GF-D8 (cell line): ENCODE results near the gene ALG12.
"Not testable (repeated sequence)": the region's sequence is repeated elsewhere in the genome, so short reads cannot be mapped to it uniquely, and the experiment has no call there.

ENCODE experiments used
- DNase-seq: peaks from one replicate; lab custom pipeline; 2025; lab: John Stamatoyannopoulos, UW

ALG12 gene

DNA sequence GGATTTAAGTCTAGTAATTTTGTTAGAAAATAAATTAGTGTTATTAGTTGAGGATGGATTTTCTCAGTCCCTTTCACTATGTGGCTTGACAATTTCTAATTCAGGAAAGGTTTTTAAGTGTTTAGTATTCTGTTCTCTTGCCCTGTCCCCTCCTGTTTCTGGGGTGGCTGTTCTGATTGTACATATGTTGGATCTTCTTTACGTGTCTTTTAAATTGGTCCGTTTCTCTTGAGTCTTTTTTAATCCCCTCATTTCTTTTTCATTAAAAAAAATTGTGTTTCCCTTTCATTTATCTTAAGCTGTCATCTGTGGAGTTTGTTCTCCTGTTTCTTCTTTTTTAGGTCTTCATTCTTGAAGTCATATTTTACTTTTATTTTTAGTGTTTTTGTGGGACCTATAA, 52.1 kb downstream of the ALG12 start:
- no peak for DNase-seq

DNA sequence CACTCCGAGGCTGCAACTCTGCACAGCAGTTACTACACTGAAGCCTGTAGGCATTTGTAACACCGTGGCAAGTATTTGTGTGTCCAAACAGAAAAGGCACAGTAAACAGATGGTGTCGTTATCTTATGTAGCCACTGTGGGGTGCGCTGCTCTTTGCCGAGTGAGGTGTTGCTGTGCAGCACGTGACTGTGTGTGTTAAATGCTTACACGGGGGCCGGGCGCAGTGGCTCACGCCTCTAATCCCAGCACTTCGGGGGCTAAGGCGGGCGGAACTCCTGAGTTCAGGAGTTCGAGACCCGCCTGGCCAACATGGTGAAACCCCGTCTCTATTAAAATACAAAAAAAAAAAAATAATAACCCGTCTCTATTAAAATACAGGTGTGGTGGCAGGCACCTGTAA, 53.1 kb downstream of the ALG12 start:
- no peak for DNase-seq

DNA sequence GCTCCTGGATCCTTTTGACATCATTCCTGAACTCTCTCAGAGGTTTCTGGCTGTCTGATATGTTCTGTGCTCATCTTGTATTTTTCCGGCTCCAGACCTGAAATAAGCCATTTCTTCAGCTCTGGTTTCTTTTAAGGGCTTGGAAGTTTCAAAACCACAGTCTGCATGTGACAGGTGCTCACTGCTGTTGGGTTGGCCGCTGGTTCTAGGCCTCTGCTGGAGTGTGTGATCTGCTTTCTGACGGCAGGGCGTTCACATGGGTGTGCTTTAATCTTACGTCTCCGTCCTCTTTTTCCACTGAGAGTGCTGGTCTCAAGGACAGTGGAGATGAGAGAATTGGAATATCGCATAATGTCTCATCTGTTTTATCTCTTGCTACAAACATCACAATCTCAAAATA, 54.3 kb downstream of the ALG12 start:
- no peak for DNase-seq

- no peak for DNase-seq
These were observed 55.8 kb downstream of the ALG12 start for GRCh38 chr22:49862496-49862776.

- no peak for DNase-seq
These were observed 56.4 kb downstream of the ALG12 start for GRCh38 chr22:49861642-49862495.

DNA sequence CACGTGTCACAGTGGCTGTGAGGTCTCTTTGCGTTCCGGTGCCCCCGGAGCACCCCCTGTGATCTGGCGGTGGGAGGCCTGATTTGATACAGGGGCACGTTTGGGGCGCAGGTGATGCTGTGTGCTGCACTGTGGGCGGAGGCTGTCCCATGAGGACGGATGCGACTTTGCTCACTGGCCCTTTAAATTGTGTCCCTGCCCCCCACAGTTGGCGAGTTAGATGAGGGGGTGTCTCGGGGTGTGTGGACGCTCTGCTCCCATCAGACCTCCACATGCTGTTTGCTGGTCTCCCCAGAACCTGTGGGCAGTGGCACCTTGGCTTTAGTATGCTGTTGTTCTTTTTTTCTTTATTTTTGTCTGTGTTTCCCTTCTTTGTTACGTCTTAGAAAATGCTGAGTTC, 59.4 kb downstream of the ALG12 start:
- no peak for DNase-seq

- DNase-seq = no peak
These were observed 61.2 kb downstream of the ALG12 start for GRCh38 chr22:49856766-49857618.

GRCh38 chr22:49856343-49856742, 61.9 kb downstream of the ALG12 start:
- DNase-seq = no peak

- DNase-seq = no peak
These were observed 62.9 kb downstream of the ALG12 start for GRCh38 chr22:49855251-49855911.

DNA sequence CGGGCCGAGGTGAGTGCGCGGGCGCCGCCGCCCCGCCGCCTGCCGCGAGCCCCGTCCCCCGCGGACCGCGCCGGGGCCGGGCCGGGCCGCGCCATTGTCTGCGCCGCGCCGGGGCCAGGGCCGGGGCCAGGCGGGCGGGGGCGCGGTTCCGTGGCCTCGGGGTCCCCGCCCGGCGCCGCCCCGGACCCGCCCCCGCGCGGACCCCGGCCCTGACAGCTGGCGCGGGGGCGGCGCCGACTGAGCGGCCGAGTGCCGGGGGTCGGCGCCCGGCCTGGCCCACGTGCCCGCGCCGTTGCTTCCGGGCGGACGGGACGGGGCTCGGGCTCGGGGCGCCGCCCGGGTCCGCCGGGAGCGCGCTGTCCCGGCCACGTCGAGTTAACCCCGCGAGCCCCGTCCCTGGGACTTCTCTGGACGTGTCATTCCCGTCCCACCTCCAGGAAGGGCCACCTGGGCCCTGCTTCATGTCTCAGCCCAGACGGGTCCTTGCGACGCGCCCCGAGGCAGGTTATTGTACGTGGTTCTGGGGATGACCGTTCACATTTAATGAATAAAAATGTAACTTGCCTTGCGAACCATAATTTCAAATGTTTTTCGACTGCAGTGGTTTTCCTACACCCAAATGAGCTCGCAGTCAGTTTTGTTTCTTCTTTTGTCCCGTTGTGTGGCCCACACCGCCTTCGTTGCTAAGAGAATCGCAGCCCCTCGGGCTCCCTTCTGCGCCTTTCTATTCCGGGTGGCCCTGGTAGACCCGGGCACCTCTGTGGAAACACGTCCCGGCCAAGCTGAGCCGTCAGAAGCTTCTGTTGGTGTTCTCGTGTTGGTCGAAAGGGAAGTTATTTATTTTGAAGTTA, 64.0 kb downstream of the ALG12 start:
- no peak for DNase-seq

- peak; percentile 92 for DNase-seq
These were observed 65.0 kb downstream of the ALG12 start, which contains the start of gene ZBED4 for GRCh38 chr22:49852898-49853894. Gene ZBED4, plus strand, starts transcription at chr22:49853844. Its CDS starts 29,819 bp downstream, at chr22:49883663.

- not testable (repeated sequence) for DNase-seq
These were observed 65.7 kb downstream of the ALG12 start for GRCh38 chr22:49852568-49852897.

GRCh38 chr22:49850959-49851802, 67.1 kb downstream of the ALG12 start:
- no peak for DNase-seq
